Neuronal stem cell (in vitro differentiated cells): ENCODE results near the gene AKAP1.

Source experiments
- DNase-seq: peaks from one replicate; pipeline ENCODE4 v3.0.0-alpha.2; 2013; ENCODE audit warnings: low spot score
- H2AFZ ChIP-seq: one replicate; pipeline ENCODE4 v1.6.1; 2013; ENCODE audit warnings: mild to moderate bottlenecking, low read length, inconsistent platforms
- H2AK5ac ChIP-seq: 2 replicates; pipeline ENCODE4 v1.6.1; 2013; ENCODE audit warnings: low read depth, mild to moderate bottlenecking, inconsistent platforms, low read length, moderate library complexity, mixed read lengths
- H2BK120ac ChIP-seq: 2 replicates; pipeline ENCODE4 v1.6.1; 2013; ENCODE audit warnings: low read depth, mild to moderate bottlenecking, inconsistent platforms, low read length, moderate library complexity, mixed read lengths
- H2BK12ac ChIP-seq: one replicate; pipeline ENCODE4 v1.6.1; 2013; ENCODE audit warnings: low read length, inconsistent platforms
- H2BK15ac ChIP-seq: 2 replicates; pipeline ENCODE4 v1.6.1; 2013; ENCODE audit warnings: mild to moderate bottlenecking, low read length, inconsistent platforms, mixed read lengths
- H2BK5ac ChIP-seq: one replicate; pipeline ENCODE4 v1.6.1; 2013; ENCODE audit warnings: inconsistent platforms, mild to moderate bottlenecking, low read length, moderate library complexity
- H3K14ac ChIP-seq: one replicate; pipeline ENCODE4 v1.6.1; 2013; ENCODE audit warnings: low read length, inconsistent platforms
- H3K18ac ChIP-seq: 2 replicates; pipeline ENCODE4 v1.6.1; 2013; ENCODE audit warnings: low read length, inconsistent platforms
- H3K23ac ChIP-seq: 2 replicates; pipeline ENCODE4 v1.6.1; 2013; ENCODE audit warnings: low read depth, mild to moderate bottlenecking, mixed read lengths, low read length, inconsistent platforms; ENCODE audit not compliant: poor library complexity
- H3K27ac ChIP-seq: replicated peaks from 3 replicates; pipeline ENCODE4 v1.5.1; 2013; ENCODE audit warnings: low read length, inconsistent platforms
- H3K27me3 ChIP-seq, 3 experiments: 2 replicates each; pipeline ENCODE4 v1.6.1; 2013; ENCODE audit warnings: low read length in 3 of 3, mild to moderate bottlenecking in 2 of 3, inconsistent platforms in 1 of 3, low read depth in 1 of 3, mixed read lengths in 1 of 3, moderate library complexity in 1 of 3; ENCODE audit not compliant: control insufficient read depth in 3 of 3, insufficient read depth in 3 of 3
- H3K36me3 ChIP-seq, 2 donors: replicated peaks in 1 of 2; 2 replicates each; pipeline ENCODE4 v1.6.1; 2013; ENCODE audit warnings: low read length in 2 of 2; ENCODE audit not compliant: control insufficient read depth in 2 of 2, insufficient read depth in 2 of 2
- H3K4ac ChIP-seq: 2 replicates; pipeline ENCODE4 v1.6.1; 2013; ENCODE audit warnings: inconsistent platforms, mild to moderate bottlenecking, low read length, moderate library complexity
- H3K4me1 ChIP-seq, 2 donors: 1 replicate in 1 of 2; 2 replicates in 1 of 2; pipeline ENCODE4 v1.6.1; 2013; ENCODE audit warnings: low read length in 2 of 2, low read depth in 1 of 2; ENCODE audit not compliant: control insufficient read depth in 2 of 2, insufficient read depth in 1 of 2
- H3K4me2 ChIP-seq: one replicate; pipeline ENCODE4 v1.6.1; 2013; ENCODE audit warnings: mild to moderate bottlenecking, low read length, inconsistent platforms; ENCODE audit not compliant: insufficient read depth, poor library complexity, severe bottlenecking
- H3K4me3 ChIP-seq, 2 donors: 2 replicates each; pipeline ENCODE4 v1.5.1; 2013; ENCODE audit warnings: low read length in 2 of 2, mild to moderate bottlenecking in 2 of 2, inconsistent platforms in 1 of 2, moderate library complexity in 1 of 2
- H3K79me1 ChIP-seq: one replicate; pipeline ENCODE4 v1.6.1; 2013; ENCODE audit warnings: low read depth, mild to moderate bottlenecking, inconsistent platforms, low read length, moderate library complexity
- H3K9ac ChIP-seq: one replicate; pipeline ENCODE4 v1.6.1; 2013; ENCODE audit warnings: mild to moderate bottlenecking, low read depth, low read length, inconsistent platforms; ENCODE audit not compliant: poor library complexity
- H3K9me3 ChIP-seq, 2 donors: replicated peaks in 1 of 2; 2 replicates each; pipeline versions ENCODE3 to v1.6.1; 2013; ENCODE audit warnings: low read length in 2 of 2, mild to moderate bottlenecking in 2 of 2, inconsistent platforms in 1 of 2, low read depth in 1 of 2, mixed read lengths in 1 of 2, moderate library complexity in 1 of 2; ENCODE audit not compliant: control insufficient read depth in 2 of 2, insufficient read depth in 1 of 2
- H4K8ac ChIP-seq: one replicate; pipeline ENCODE4 v1.6.1; 2013; ENCODE audit warnings: low read depth, mild to moderate bottlenecking, inconsistent platforms, low read length, moderate library complexity
- H4K91ac ChIP-seq: one replicate; pipeline ENCODE4 v1.6.1; 2013; ENCODE audit warnings: low read length, low read depth, mild to moderate bottlenecking, inconsistent platforms; ENCODE audit not compliant: poor library complexity
- WGBS, 2 donors: extraction: QIAGEN DNeasy Blood & Tissue Kit; methylation state at CpG; one replicate each; pipeline ENCODE4 v1.1.7; 2013; ENCODE audit warnings: missing lambda C conversion rate in 2 of 2, mixed read lengths in 1 of 2; ENCODE audit not compliant: insufficient read length in 2 of 2, insufficient replicate concordance in 1 of 2; ENCODE audit errors: extremely low coverage in 2 of 2; 5-methylcytosine and 5-hydroxymethylcytosine counted together

The AKAP1 gene

DNA sequence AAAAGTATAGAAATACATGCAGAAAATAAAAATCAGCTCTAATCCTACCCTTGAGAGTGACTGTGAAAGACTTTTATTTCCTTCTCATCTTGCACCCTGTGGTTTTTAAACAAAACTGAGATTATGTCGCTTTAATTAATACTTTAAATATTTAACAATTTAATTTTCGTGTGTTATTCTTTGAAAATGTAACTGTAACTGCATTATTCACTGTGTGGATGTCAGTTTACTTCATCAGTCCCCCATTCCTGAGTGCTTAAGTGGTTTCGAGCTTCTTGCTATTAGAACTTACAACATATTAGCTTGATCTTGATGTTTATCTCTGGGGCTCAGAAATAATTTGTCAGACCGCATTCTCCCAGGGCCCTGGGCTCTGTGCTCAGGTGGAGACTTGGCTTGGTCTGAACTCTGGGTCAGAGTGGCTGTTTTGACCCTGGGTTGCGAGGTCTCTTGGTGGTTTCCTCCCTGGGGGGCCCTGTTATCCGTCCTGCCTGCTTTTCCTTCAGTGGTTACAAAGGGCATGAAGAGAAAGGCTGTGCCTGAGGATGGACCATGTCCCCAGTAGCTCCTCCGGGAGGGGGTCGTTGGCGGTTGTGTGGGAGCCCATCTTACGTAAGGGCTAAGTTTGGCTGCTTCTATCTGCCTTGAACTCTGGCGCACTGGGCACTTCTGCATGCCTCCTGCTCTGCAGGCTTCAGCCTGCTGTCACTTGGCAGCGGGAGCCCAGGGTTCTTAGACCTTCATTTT is 25.7 kb downstream of the AKAP1 start:
- Histone ChIP-seq H4K8ac (no peak overlapping the region), H3K27me3 (no peaks in the 10 kb centered on the region), H3K14ac (no peak overlapping the region), H2AK5ac (no peak overlapping the region), H3K18ac (no peak overlapping the region), H4K91ac (no peak overlapping the region), H2AFZ (no peak overlapping the region), H3K23ac (peak overlapping the region; percentile 3), H2BK15ac (no peak overlapping the region), H3K4ac (no peak overlapping the region), H3K79me1 (no peaks in the 10 kb centered on the region), H2BK120ac (no peak overlapping the region), H3K4me3 (no peak overlapping the region), H3K4me1 (peaks cover 14 to 19% of the 10 kb centered on the region in 2 donors), H2BK5ac (no peak overlapping the region), H3K27ac (no peak overlapping the region), H3K4me2 (no peak overlapping the region), H3K9ac (no peak overlapping the region), H3K9me3 (no peaks in the 10 kb centered on the region), H3K36me3 (peaks cover 5 to 85% of the 10 kb centered on the region in 2 donors), H2BK12ac (no peak overlapping the region)
- WGBS, 2 donors = no CpG with 5 or more reads among the region's 12 CpGs
- DNase-seq = no peak

DNA sequence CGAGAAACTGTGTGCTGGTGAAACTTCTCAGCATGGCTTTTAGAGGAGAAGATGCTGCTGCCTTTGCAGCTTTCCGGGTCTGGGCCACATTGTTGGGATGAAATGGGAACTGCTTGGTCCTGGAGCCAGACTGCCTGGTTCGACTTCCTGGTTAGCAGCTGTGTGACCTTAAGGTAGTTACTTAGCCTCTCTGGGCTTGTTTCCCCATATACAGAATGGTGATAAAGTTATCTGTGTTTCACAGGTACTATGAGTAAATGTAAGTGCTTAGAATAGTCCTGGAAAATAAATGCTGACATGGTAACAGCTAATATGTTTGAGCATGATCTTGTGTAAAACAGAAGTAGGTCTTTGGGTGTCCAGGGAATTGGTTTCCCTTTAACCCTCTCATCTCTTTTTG is 26.3 kb downstream of the AKAP1 start:
- Histone ChIP-seq H3K4me1 (peaks cover 14 to 19% of the 10 kb centered on the region in 2 donors), H3K79me1 (no peaks in the 10 kb centered on the region), H2BK120ac (no peak overlapping the region), H3K23ac (no peak overlapping the region), H3K9ac (no peak overlapping the region), H3K9me3 (no peaks in the 10 kb centered on the region), H3K4ac (no peak overlapping the region), H2AK5ac (no peak overlapping the region), H2BK15ac (no peak overlapping the region), H2BK12ac (no peak overlapping the region), H3K14ac (no peak overlapping the region), H3K27ac (no peak overlapping the region), H3K18ac (no peak overlapping the region), H3K4me2 (no peak overlapping the region), H3K27me3 (no peaks in the 10 kb centered on the region), H2BK5ac (no peak overlapping the region), H4K91ac (no peak overlapping the region), H3K36me3 (peaks cover 6 to 85% of the 10 kb centered on the region in 2 donors), H3K4me3 (no peak overlapping the region), H2AFZ (no peak overlapping the region), H4K8ac (no peak overlapping the region)
- WGBS, 2 donors = no CpG with 5 or more reads among the region's 3 CpGs
- no peak for DNase-seq

DNA sequence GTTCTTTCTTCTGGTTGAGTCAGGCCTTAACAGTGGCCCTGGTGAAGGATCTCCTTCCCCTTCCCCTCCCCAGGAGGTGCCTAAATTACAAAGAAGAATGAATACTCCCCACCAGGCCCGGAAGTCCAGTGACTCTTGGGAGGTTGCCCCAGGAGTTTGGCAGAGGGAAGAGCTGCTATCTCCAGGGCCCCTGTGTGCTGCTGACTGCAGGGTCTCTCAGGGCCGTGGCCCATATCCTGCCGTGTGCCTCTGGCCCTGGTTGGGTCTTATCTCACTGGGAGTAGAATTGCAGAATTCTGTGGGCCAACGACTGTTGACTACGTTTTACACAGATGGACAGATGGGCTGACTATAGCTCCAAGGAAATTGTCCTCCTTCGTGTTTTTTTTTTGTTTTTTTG is 28.0 kb downstream of the AKAP1 start:
- Histone ChIP-seq H3K27me3 (no peaks in the 10 kb centered on the region), H2BK12ac (no peak overlapping the region), H3K4ac (no peak overlapping the region), H3K4me1 (peaks cover 4 to 5% of the 10 kb centered on the region in 2 donors), H3K4me3 (no peak overlapping the region), H2AK5ac (no peak overlapping the region), H4K8ac (no peak overlapping the region), H2BK120ac (no peak overlapping the region), H3K79me1 (no peaks in the 10 kb centered on the region), H4K91ac (no peak overlapping the region), H3K14ac (no peak overlapping the region), H3K23ac (no peak overlapping the region), H3K4me2 (no peak overlapping the region), H3K36me3 (peaks cover 14 to 92% of the 10 kb centered on the region in 2 donors), H3K27ac (no peak overlapping the region), H3K9ac (no peak overlapping the region), H3K18ac (no peak overlapping the region), H2AFZ (no peak overlapping the region), H2BK15ac (no peak overlapping the region), H2BK5ac (no peak overlapping the region), H3K9me3 (no peaks in the 10 kb centered on the region)
- DNase-seq = no peak
- WGBS, 2 donors = no CpG with 5 or more reads among the region's 6 CpGs

DNA sequence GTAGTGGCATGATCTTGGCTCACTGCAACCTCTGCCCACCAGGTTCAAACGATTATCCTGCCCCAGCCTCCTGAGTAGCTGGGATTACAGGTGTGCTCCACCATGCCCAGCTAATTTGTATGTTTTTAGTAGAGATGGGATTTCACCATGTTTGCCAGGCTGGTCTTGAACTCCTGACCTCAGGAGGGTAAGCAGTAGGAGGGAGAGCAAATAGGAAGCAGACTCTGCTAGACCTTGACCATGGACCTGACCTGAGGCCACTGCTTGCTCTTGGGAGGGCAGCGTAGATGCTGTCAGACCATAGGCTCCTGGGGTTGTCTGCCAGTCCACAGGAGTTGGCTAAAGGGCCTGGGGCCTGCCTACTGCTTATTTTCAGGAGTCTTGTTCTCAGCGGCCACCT is 28.6 kb downstream of the AKAP1 start:
- no peak overlapping the region for H2BK12ac ChIP-seq
- H2BK15ac ChIP-seq = no peak overlapping the region
- no peak overlapping the region for H2BK5ac ChIP-seq
- H3K27me3 ChIP-seq = no peaks in the 10 kb centered on the region
- no peak for DNase-seq
- no peak overlapping the region for H3K23ac ChIP-seq
- no peak overlapping the region for H3K14ac ChIP-seq
- H3K4ac ChIP-seq = no peak overlapping the region
- H2BK120ac ChIP-seq = no peak overlapping the region
- H2AK5ac ChIP-seq = no peak overlapping the region
- H2AFZ ChIP-seq = no peak overlapping the region
- no peak overlapping the region for H4K8ac ChIP-seq
- H3K9ac ChIP-seq = no peak overlapping the region
- H4K91ac ChIP-seq = no peak overlapping the region
- no peak overlapping the region for H3K4me2 ChIP-seq
- H3K79me1 ChIP-seq = no peaks in the 10 kb centered on the region
- no peak overlapping the region for H3K27ac ChIP-seq
- WGBS, 2 donors = no CpG with 5 or more reads among the region's 3 CpGs
- H3K4me1 ChIP-seq = peaks cover under 1% of the 10 kb centered on the region in 2 donors
- H3K18ac ChIP-seq = no peak overlapping the region
- peaks cover 14 to 95% of the 10 kb centered on the region in 2 donors for H3K36me3 ChIP-seq
- H3K9me3 ChIP-seq = no peaks in the 10 kb centered on the region
- H3K4me3 ChIP-seq = no peak overlapping the region
